HFF-Myc (cell line): ENCODE measurements around the gene ST6GALNAC3.

Experiments used
- DNase-seq: peaks from one replicate; pipeline ENCODE4 v3.0.0-alpha.2; 2011; ENCODE audit warnings: low read depth; ENCODE audit errors: extremely low read depth
- H3K4me3 ChIP-seq: replicated peaks from 2 replicates; pipeline ENCODE4 v1.5.1; 2011; ENCODE audit warnings: low read depth, mild to moderate bottlenecking, control low read depth, low read length
- TF ChIP-seq, protein P1 (sequence below): IDR thresholded peaks from 2 replicates; pipeline ENCODE4 v1.5.1; 2012; ENCODE audit warnings: mild to moderate bottlenecking, low read depth, low read length, control low read depth; ENCODE audit errors: missing control alignments

The ST6GALNAC3 gene

DNA sequence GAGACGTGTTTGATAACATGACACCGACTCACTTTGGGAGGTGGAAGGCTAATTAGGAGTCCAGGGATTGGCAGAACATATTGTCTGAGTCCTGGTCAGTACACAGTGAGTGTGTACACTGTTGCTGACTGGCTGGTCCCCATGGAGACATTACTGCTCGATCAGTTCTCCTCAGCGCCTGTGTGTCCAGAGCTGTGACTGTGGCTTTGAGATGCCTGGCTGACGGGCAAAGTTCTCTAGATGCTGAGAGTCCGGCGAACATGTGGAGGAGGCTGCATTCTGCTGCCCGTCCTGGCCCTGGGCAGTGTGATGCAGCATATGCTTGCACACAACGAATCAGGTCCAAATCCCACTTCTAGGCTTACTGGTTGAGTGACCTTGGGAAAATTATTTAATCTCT, 512.7 kb downstream of the ST6GALNAC3 start:
- DNase-seq, result no peak
- no peak overlapping the region for H3K4me3 ChIP-seq
- TF ChIP-seq, protein P1, sequence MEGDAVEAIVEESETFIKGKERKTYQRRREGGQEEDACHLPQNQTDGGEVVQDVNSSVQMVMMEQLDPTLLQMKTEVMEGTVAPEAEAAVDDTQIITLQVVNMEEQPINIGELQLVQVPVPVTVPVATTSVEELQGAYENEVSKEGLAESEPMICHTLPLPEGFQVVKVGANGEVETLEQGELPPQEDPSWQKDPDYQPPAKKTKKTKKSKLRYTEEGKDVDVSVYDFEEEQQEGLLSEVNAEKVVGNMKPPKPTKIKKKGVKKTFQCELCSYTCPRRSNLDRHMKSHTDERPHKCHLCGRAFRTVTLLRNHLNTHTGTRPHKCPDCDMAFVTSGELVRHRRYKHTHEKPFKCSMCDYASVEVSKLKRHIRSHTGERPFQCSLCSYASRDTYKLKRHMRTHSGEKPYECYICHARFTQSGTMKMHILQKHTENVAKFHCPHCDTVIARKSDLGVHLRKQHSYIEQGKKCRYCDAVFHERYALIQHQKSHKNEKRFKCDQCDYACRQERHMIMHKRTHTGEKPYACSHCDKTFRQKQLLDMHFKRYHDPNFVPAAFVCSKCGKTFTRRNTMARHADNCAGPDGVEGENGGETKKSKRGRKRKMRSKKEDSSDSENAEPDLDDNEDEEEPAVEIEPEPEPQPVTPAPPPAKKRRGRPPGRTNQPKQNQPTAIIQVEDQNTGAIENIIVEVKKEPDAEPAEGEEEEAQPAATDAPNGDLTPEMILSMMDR, result no peak

DNA sequence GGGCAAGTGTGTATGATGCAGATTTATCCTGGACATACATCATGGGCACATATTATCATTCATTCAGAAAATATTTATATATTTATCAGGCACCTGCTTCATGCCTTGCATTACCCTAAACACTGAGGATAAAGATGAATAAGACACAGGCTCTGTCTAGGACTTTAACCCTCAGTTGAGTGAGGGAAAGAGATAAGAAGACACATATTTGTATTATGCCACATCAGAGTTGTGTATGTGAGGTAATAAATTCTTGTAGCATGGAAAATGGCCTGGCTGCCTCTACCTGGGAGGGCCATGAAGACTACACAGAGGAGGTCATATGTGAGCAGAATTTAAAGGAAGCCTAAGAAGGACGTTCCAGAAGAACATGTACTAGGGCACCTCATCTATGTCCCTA, 516.9 kb downstream of the ST6GALNAC3 start:
- TF ChIP-seq, protein P1, result no peak
- DNase-seq, result no peak
- no peak overlapping the region for H3K4me3 ChIP-seq

DNA sequence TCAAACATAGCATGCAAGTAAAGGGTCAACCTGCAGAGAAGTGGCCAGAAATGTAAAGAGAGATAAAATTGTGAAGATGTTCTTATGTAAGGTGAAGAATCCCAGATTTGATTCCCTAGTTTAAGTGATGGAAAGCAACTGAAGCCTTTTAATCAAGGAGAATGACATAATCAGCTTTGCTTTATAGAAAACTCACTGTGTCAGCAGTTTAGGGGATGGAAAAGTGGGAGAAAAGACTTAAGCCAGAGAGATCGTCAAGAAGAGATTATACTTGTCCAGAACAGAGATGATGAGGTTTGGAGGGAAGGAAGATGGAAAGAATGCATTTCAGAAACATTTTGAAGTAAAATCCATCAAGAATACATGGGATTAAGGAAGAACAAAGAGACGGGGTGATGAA, 517.4 kb downstream of the ST6GALNAC3 start:
- no peak overlapping the region for H3K4me3 ChIP-seq
- no peak for DNase-seq
- TF ChIP-seq, protein P1, result no peak

DNA sequence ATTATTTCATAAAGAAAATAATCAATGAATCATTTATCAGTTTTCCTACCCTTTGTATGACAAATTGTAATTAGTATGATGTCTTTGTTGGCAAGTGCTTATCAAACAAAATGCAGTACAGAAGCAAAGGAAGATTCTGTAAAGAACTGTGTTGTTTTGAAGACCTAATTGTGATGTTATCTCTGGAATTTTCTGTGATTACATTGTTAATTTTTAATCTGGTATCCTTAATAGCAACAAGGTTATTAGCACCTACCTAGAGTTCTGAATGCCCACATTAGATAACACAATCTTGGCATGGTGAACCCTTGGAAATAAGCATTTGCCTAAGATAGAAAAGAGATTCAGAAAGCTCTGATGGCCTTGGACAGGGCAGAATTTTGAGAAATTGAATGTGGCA, 518.6 kb downstream of the ST6GALNAC3 start:
- no peak for DNase-seq
- no peak overlapping the region for H3K4me3 ChIP-seq
- TF ChIP-seq, protein P1, result no peak

DNA sequence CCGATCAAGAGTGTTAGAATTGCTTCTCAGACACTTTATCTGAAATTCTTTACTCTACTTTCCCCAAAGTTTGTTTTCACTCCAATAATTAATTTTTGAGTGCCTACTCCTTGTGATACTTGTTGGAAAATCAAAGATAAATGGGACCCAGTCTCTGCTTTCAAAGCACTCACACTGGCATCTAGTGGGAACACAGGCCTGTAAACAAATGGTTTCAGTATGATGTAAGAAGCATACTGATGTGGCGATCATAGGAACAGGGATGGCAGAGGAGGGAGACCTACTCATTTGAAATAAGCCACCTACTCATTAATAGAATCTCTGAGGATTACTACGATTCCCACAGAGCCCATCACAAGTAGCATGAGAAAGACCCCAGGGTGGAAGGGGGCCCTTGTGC, 519.1 kb downstream of the ST6GALNAC3 start:
- no peak for DNase-seq
- TF ChIP-seq, protein P1, result no peak
- H3K4me3 ChIP-seq, result no peak overlapping the region

DNA sequence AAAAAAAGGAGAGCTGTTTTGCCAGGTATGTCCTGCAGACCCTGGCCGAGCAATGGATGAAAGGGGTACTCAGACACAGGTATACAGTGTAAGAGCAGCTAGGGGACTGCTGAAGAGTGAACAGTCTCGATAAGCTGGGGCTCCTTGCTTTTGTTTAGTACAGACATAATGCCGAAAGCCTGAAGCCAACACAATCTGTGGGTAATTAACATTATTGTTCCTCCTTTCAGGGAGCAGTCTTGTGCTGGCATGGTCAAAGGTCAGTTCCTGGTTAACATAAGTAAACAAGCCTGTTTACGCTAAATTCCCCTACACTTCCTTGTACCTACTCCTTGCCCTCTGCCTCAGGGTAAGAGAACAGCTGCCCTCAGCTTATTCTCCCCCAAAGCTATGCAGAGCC, 520.5 kb downstream of the ST6GALNAC3 start:
- TF ChIP-seq, protein P1, result no peak
- DNase-seq, result no peak
- H3K4me3 ChIP-seq, result no peak overlapping the region

DNA sequence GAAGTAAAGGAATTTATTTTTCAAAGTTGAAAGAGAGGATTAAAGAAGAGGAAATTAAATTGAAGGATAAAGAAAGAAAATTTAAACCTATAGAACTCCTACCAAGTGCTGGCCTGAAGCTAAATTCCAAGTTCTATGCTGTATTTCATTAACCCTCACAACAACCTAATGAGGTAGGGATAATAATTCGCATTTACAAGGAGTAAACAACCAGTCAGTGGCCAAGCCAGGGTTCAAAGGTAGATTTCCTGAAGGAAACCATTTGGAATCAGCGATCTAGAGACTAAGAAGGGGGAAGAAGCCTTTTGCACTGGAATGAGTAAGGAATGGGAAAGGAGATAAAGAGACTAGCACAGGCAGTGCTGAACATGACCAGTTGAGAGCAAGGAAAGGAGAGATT, 526.9 kb downstream of the ST6GALNAC3 start:
- TF ChIP-seq, protein P1, result no peak
- H3K4me3 ChIP-seq, result no peak overlapping the region
- no peak for DNase-seq
